Parathyroid adenoma (tissue), 2 donors: ENCODE data around the gene ASTL.

Source experiments
- H2AFZ ChIP-seq: fragments of 300-600 bp; sonication (generic); one replicate; pipeline ENCODE4 v1.7.0; 2017; ENCODE audit warnings: antibody characterized with exemption, mild to moderate bottlenecking
- H3K27ac ChIP-seq: fragments of 300-600 bp; sonication (generic); one replicate; pipeline ENCODE4 v1.7.0; 2017
- H3K27me3 ChIP-seq: fragments of 300-600 bp; sonication (generic); one replicate; pipeline ENCODE4 v1.7.0; 2017; ENCODE audit warnings: low read length; ENCODE audit not compliant: control insufficient read depth, insufficient read depth
- H3K36me3 ChIP-seq: fragments of 300-600 bp; sonication (generic); one replicate; pipeline ENCODE4 v1.7.0; 2017; ENCODE audit warnings: low read length; ENCODE audit not compliant: control insufficient read depth, insufficient read depth
- H3K4me1 ChIP-seq: fragments of 300-600 bp; sonication (generic); one replicate; pipeline ENCODE4 v1.7.0; 2017; ENCODE audit warnings: control low read depth
- H3K4me2 ChIP-seq: fragments of 300-600 bp; sonication (generic); one replicate; pipeline ENCODE4 v1.7.0; 2017; ENCODE audit warnings: low read length
- H3K4me3 ChIP-seq: fragments of 300-600 bp; sonication (generic); one replicate; pipeline ENCODE4 v1.7.0; 2017; ENCODE audit warnings: low read depth, low read length
- H3K79me2 ChIP-seq: fragments of 300-600 bp; sonication (generic); one replicate; pipeline ENCODE4 v1.7.0; 2017; ENCODE audit warnings: control low read depth
- H3K9ac ChIP-seq: fragments of 300-600 bp; sonication (generic); one replicate; pipeline ENCODE4 v1.7.0; 2017; ENCODE audit warnings: mild to moderate bottlenecking
- H3K9me3 ChIP-seq: fragments of 300-600 bp; sonication (generic); one replicate; pipeline ENCODE4 v1.7.0; 2017; ENCODE audit warnings: low read length; ENCODE audit not compliant: control insufficient read depth
- CTCF ChIP-seq: fragments of 300-600 bp; sonication (generic); IDR thresholded peaks from one replicate; pipeline ENCODE4 v1.7.0; 2017; ENCODE audit warnings: antibody characterized with exemption, mild to moderate bottlenecking
- donor health status: primary hyperparathyroidism.

The ASTL gene

GRCh38 chr2:96074156-96074555, 64.1 kb downstream of the ASTL start:
- TF ChIP-seq CTCF = no peak
- H3K4me2 ChIP-seq = no peak overlapping the region
- H3K27ac ChIP-seq = no peak overlapping the region
- no peaks in the 10 kb centered on the region for H3K4me1 ChIP-seq
- no peak overlapping the region for H3K9ac ChIP-seq
- H3K27me3 ChIP-seq = no peaks in the 10 kb centered on the region
- H3K36me3 ChIP-seq = no peaks in the 10 kb centered on the region
- no peaks in the 10 kb centered on the region for H3K79me2 ChIP-seq
- no peak overlapping the region for H2AFZ ChIP-seq
- no peak overlapping the region for H3K4me3 ChIP-seq
- H3K9me3 ChIP-seq = no peaks in the 10 kb centered on the region

GRCh38 chr2:96073170-96073775, 65.0 kb downstream of the ASTL start:
- TF ChIP-seq CTCF = no peak
- Histone ChIP-seq H2AFZ (no peak overlapping the region), H3K4me2 (no peak overlapping the region), H3K27me3 (no peaks in the 10 kb centered on the region), H3K9ac (no peak overlapping the region), H3K9me3 (no peaks in the 10 kb centered on the region), H3K79me2 (no peaks in the 10 kb centered on the region), H3K4me1 (no peaks in the 10 kb centered on the region), H3K36me3 (no peaks in the 10 kb centered on the region), H3K27ac (no peak overlapping the region), H3K4me3 (no peak overlapping the region)
